Upper lobe of right lung (tissue), 1 donor: ENCODE results near the gene PFDN4. TPM values are rescaled to one million over a fixed set of nuclear protein-coding genes. Genes with fewer than 3 reads are reported as not detected.

ENCODE experiments used
- ATAC-seq: fragments of 200-7000 bp; cut with Tn5 transposase; one replicate; pipeline ENCODE4 v1.9.1; 2020; ENCODE audit warnings: mild to moderate bottlenecking, moderate library complexity
- DNase-seq: peaks from one replicate; pipeline ENCODE4 v3.0.0-alpha.2; 2020
- H3K27ac ChIP-seq: fragments of 200-600 bp; one replicate; pipeline ENCODE4 v1.8.0; 2022
- H3K27me3 ChIP-seq: fragments of 200-600 bp; one replicate; pipeline ENCODE4 v1.8.0; 2022; ENCODE audit warnings: mild to moderate bottlenecking
- H3K36me3 ChIP-seq: fragments of 200-600 bp; one replicate; pipeline ENCODE4 v1.8.0; 2022
- H3K4me1 ChIP-seq: fragments of 200-600 bp; one replicate; pipeline ENCODE4 v1.8.0; 2022
- H3K4me3 ChIP-seq: fragments of 200-600 bp; one replicate; pipeline ENCODE4 v1.8.0; 2022; ENCODE audit warnings: mild to moderate bottlenecking
- H3K9me3 ChIP-seq: fragments of 200-600 bp; one replicate; pipeline ENCODE4 v1.8.0; 2022
- intact Hi-C: fragments of 100-400 bp; cut with DNase I; formaldehyde crosslinking; loops from one replicate; pipeline ENCODE4 v1.11.0; 2022
- total RNA-seq: library from RNA; stranded (reverse); fragmentation: NEBNext Ultra II Directional; extraction: Animal tissue kit (Norgen Biotek cat#: 25700); gene quantifications from one replicate; pipeline ENCODE4 v1.2.1, GENCODE V29; 2021
- TF ChIP-seq, protein P1 (sequence below): fragments of 200-600 bp; IDR thresholded peaks from one replicate; pipeline ENCODE4 v1.8.0; 2022; ENCODE audit warnings: antibody characterized with exemption
- donor health status: DM: no; HTN: yes; CAD: no; lungs with severe emphysema.

PFDN4 gene
- total RNA-seq, 1 donor from 2014 or later: 19.9 TPM

DNA sequence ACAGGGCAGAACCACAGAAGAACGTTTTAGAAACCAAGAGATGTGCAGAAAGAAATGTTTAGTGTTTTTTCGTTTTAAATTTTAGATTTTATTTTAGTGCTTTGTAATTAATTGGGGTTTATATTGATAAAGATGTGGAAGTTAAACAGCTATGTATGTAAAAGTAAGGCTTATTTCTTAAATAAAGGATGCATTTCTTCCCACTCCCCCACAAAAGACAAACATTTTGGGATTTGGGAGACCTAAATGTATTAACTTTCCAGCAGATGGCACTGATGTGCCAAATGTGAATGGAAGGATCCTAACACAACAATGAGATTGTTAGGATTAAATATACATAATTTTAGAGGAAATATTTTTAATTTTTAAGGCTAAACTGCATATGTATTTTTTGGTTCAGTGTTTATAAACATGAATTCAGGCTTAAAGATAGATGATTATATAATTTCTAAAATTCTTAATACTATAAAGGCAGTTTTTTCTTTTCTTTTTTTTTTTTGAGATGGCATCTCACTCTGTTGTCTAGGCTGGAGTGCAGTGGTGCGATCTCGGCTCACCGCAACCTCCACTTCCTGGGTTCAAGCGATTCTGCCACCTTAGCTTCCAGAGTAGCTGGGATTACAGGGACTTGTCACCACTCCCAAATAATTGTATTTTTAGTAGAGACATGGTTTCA, 12.0 kb downstream of the PFDN4 start:
- Histone ChIP-seq H3K4me1 (no peaks in the 10 kb centered on the region), H3K9me3 (no peaks in the 10 kb centered on the region), H3K27me3 (no peaks in the 10 kb centered on the region), H3K27ac (no peak overlapping the region), H3K36me3 (peaks cover 33% of the 10 kb centered on the region), H3K4me3 (no peak overlapping the region)
- no peak for ATAC-seq
- no peak for DNase-seq
- intact Hi-C loops: loop anchor here (5.0 kb wide), 1 partner anchor 427 kb away; no protein-coding TSS in a partner anchor
- TF ChIP-seq, protein P1, sequence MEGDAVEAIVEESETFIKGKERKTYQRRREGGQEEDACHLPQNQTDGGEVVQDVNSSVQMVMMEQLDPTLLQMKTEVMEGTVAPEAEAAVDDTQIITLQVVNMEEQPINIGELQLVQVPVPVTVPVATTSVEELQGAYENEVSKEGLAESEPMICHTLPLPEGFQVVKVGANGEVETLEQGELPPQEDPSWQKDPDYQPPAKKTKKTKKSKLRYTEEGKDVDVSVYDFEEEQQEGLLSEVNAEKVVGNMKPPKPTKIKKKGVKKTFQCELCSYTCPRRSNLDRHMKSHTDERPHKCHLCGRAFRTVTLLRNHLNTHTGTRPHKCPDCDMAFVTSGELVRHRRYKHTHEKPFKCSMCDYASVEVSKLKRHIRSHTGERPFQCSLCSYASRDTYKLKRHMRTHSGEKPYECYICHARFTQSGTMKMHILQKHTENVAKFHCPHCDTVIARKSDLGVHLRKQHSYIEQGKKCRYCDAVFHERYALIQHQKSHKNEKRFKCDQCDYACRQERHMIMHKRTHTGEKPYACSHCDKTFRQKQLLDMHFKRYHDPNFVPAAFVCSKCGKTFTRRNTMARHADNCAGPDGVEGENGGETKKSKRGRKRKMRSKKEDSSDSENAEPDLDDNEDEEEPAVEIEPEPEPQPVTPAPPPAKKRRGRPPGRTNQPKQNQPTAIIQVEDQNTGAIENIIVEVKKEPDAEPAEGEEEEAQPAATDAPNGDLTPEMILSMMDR: peak; percentile 37

GRCh38 chr20:54220722-54221121, 12.8 kb downstream of the PFDN4 start:
- H3K27ac ChIP-seq: no peak overlapping the region
- H3K4me1 ChIP-seq: no peaks in the 10 kb centered on the region
- no peak overlapping the region for H3K4me3 ChIP-seq
- intact Hi-C loops: loop anchor here (5.0 kb wide), 1 partner anchor 427 kb away; no protein-coding TSS in a partner anchor
- ATAC-seq: no peak
- H3K27me3 ChIP-seq: no peaks in the 10 kb centered on the region
- no peaks in the 10 kb centered on the region for H3K9me3 ChIP-seq
- TF ChIP-seq, protein P1: no peak
- DNase-seq: no peak
- peaks cover 25% of the 10 kb centered on the region for H3K36me3 ChIP-seq

DNA sequence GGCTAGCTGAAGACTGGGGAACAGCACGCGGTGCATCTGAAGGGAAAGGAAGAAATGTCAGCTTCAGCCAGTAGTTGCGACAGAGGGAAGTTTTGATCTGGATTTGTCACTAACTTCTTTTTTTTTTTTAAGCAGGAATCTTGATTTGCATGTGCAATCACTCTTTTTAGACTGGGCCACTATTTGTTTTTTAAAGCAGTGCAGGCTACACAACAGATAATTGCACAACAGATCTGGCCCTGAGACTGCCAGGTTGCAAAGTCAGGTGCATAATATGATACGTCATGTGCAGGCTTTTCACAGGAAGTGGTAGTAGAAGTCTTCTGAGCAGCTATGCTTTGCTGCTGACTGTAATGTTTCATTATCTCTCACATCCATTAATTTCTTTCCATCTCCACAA, 13.5 kb downstream of the PFDN4 start:
- Histone ChIP-seq H3K27me3 (no peaks in the 10 kb centered on the region), H3K36me3 (peaks cover 19% of the 10 kb centered on the region), H3K27ac (no peak overlapping the region), H3K4me1 (no peaks in the 10 kb centered on the region), H3K4me3 (no peak overlapping the region), H3K9me3 (no peaks in the 10 kb centered on the region)
- DNase-seq: no peak
- TF ChIP-seq, protein P1: no peak
- ATAC-seq: peak; percentile 68
- intact Hi-C loops: loop anchor here (5.0 kb wide), 1 partner anchor 426 kb away; no protein-coding TSS in a partner anchor

DNA sequence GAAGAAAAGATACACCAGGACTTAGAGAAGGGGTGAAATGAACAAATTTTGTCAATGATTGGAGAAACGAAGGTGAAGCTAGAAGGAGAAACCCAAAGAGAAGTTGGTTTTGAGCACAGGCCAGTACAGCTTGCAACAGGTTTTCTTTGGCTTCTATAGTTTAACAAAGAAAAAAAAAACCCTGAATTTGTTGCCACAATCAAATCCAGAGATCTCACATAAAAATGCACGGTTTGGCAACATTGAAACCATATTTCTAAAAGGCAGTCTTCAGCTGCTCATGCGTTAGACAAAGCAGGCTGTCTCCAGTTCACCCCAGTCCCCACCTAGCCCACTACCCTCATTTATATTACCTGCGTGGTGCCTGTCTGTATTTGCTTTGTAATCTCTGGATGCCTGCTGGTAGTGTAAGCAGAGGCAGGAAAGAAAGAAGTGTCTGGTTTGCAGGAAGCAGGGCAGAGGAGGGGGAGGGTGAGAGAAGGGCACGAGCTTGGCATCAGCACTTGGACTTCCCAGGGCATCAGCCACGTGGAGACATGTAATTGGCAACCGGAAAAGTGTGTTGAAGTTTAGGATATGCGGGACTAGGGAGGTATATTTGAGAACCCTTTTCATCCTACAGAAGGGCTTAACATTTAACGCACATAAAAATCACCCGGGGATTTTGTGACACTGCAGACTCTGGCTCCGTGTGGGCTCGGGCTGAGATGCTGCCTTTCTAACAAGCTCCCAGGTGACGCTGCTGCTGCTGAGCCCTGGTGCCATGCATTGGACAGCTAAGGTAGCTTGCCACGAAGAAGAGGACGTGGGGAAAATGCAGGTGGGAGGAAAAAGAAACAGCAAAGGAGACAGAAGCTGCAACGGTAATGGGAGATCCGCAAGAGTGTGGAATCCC, 14.4 kb downstream of the PFDN4 start:
- H3K4me1 ChIP-seq: no peaks in the 10 kb centered on the region
- TF ChIP-seq, protein P1: no peak
- no peak overlapping the region for H3K4me3 ChIP-seq
- H3K9me3 ChIP-seq: no peaks in the 10 kb centered on the region
- no peaks in the 10 kb centered on the region for H3K27me3 ChIP-seq
- peaks cover 18% of the 10 kb centered on the region for H3K36me3 ChIP-seq
- intact Hi-C loops: loop anchor here (5.0 kb wide), 1 partner anchor 425 kb away; no protein-coding TSS in a partner anchor
- no peak overlapping the region for H3K27ac ChIP-seq
- ATAC-seq (peak; percentile 41), DNase-seq (no peak)

DNA sequence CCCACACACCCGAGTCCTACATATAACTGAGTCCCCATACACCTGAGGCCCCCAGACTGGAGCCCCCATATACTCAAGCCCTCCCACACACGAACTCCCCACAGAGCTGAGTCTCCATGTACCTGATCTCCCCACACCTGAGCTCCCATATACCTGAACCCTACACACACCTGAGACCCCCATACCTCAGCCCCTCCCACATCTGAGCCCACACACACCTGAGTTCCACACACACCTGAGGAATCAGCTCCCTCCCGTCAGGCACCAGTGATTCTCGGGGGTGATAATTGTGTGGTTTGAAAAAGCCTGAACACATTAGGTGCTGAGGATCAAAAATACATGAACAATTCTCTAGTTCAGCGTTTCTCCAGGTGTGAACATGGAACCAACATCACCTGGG, 15.4 kb downstream of the PFDN4 start:
- no peaks in the 10 kb centered on the region for H3K27me3 ChIP-seq
- no peaks in the 10 kb centered on the region for H3K4me1 ChIP-seq
- TF ChIP-seq, protein P1: no peak
- H3K27ac ChIP-seq: no peak overlapping the region
- no peak for ATAC-seq
- DNase-seq: no peak
- H3K36me3 ChIP-seq: peaks cover 15% of the 10 kb centered on the region
- H3K9me3 ChIP-seq: no peaks in the 10 kb centered on the region
- H3K4me3 ChIP-seq: no peak overlapping the region
- intact Hi-C loops: loop anchor here (5.0 kb wide), 1 partner anchor 424 kb away; no protein-coding TSS in a partner anchor
